Fibroblast of peridontal ligament (primary cell): Measurements from ENCODE around the gene RIPOR3.
"Not testable (repeated sequence)": the region's sequence is repeated elsewhere in the genome, so short reads cannot be mapped to it uniquely, and the experiment has no call there.

ENCODE experiments used
- DNase-seq: peaks from one replicate; pipeline ENCODE4 v3.0.0-alpha.2; 2010; ENCODE audit errors: extremely low read depth

Gene RIPOR3

GRCh38 chr20:50607850-50608749 is 83.2 kb downstream of the RIPOR3 start:
- DNase-seq = no peak

- DNase-seq = no peak
Observed at GRCh38 chr20:50607436-50607835, 83.9 kb downstream of the RIPOR3 start.

GRCh38 chr20:50605136-50605535 is 86.2 kb downstream of the RIPOR3 start:
- no peak for DNase-seq

GRCh38 chr20:50604451-50604850 is 86.9 kb downstream of the RIPOR3 start:
- DNase-seq = no peak

- no peak for DNase-seq
Observed at GRCh38 chr20:50602432-50603088, 88.8 kb downstream of the RIPOR3 start.

- DNase-seq = no peak
Observed at GRCh38 chr20:50601511-50602431, 89.6 kb downstream of the RIPOR3 start.

GRCh38 chr20:50600281-50600895 is 91.0 kb downstream of the RIPOR3 start:
- no peak for DNase-seq

GRCh38 chr20:50598768-50599167 is 92.6 kb downstream of the RIPOR3 start:
- DNase-seq = not testable (repeated sequence)

- DNase-seq = no peak
Observed at GRCh38 chr20:50598074-50598473, 93.3 kb downstream of the RIPOR3 start.

- no peak for DNase-seq
Observed at GRCh38 chr20:50597406-50597969, 93.9 kb downstream of the RIPOR3 start.

GRCh38 chr20:50596694-50597021 is 94.7 kb downstream of the RIPOR3 start:
- no peak for DNase-seq

- DNase-seq = no peak
Observed at GRCh38 chr20:50595988-50596693, 95.2 kb downstream of the RIPOR3 start.

GRCh38 chr20:50595433-50595895 is 95.9 kb downstream of the RIPOR3 start:
- no peak for DNase-seq

- no peak for DNase-seq
Observed at GRCh38 chr20:50594591-50595432, 96.5 kb downstream of the RIPOR3 start.

- DNase-seq = no peak
Observed at GRCh38 chr20:50594231-50594590, 97.1 kb downstream of the RIPOR3 start.

GRCh38 chr20:50593005-50593335 is 98.4 kb downstream of the RIPOR3 start:
- DNase-seq = no peak

GRCh38 chr20:50592282-50593004 is 98.9 kb downstream of the RIPOR3 start:
- no peak for DNase-seq

- no peak for DNase-seq
Observed at GRCh38 chr20:50591233-50591852, 100.0 kb downstream of the RIPOR3 start.

- no peak for DNase-seq
Observed at GRCh38 chr20:50590348-50590664, 101.0 kb downstream of the RIPOR3 start.
